IMR-90 (cell line): ENCODE data around the gene RPLP1. TPM values are rescaled to one million over a fixed set of nuclear protein-coding genes. Genes with fewer than 3 reads are reported as not detected.

Source experiments
- ATAC-seq: fragments of 200-7000 bp; cut with Tn5 transposase; 2 replicates; pipeline ENCODE4 v1.9.1; 2020; ENCODE audit warnings: low read depth, mild to moderate bottlenecking, moderate library complexity
- BruUV-seq: library from RNA; stranded (reverse); fragments of 400-500 nt; replicated peaks from 2 replicates; lab custom pipeline; 2021; lab: Mats Ljungman, UMichigan
- CTCF ChIA-PET: fragments of 300-600 bp; formaldehyde crosslinking; extraction: SDS; loops from one replicate; lab custom pipeline; 2021; ENCODE audit warnings: antibody characterized with exemption; lab: Yijun Ruan, JAX
- POLR2A ChIA-PET: fragments of 300-600 bp; sonication (Branson Sonifier 250); formaldehyde crosslinking; loops from one replicate; lab custom pipeline; 2022; ENCODE audit warnings: antibody characterized with exemption; ENCODE audit not compliant: unreplicated experiment; lab: Charles Lee
- DNase-seq: peaks from one replicate; pipeline ENCODE4 v3.0.0; 2013
- H2AFZ ChIP-seq: replicated peaks from 2 replicates; pipeline ENCODE3; 2013; ENCODE audit warnings: low read length, mild to moderate bottlenecking; ENCODE audit not compliant: poor library complexity
- H2AK5ac ChIP-seq: 2 replicates; pipeline ENCODE4 v1.6.1; 2013; ENCODE audit warnings: low read depth, low read length, inconsistent platforms
- H2AK9ac ChIP-seq: replicated peaks from 2 replicates; pipeline ENCODE3; 2013; ENCODE audit warnings: mild to moderate bottlenecking, low read depth, low read length, moderate library complexity; ENCODE audit not compliant: poor library complexity
- H2BK120ac ChIP-seq: 2 replicates; pipeline ENCODE4 v1.6.1; 2013; ENCODE audit warnings: low read depth, low read length, inconsistent platforms
- H2BK15ac ChIP-seq: 3 replicates; pipeline ENCODE4 v1.6.1; 2013; ENCODE audit warnings: low read depth, low read length, inconsistent platforms
- H2BK20ac ChIP-seq: 2 replicates; pipeline ENCODE4 v1.6.1; 2013; ENCODE audit warnings: low read depth, mild to moderate bottlenecking, inconsistent platforms, low read length, moderate library complexity
- H2BK5ac ChIP-seq: 2 replicates; pipeline ENCODE4 v1.6.1; 2013; ENCODE audit warnings: mild to moderate bottlenecking, low read depth, low read length, inconsistent platforms; ENCODE audit not compliant: poor library complexity, severe bottlenecking
- H3K14ac ChIP-seq: replicated peaks from 2 replicates; pipeline ENCODE4 v1.6.1; 2013; ENCODE audit warnings: low read depth, low read length, inconsistent platforms
- H3K18ac ChIP-seq: 2 replicates; pipeline ENCODE4 v1.6.1; 2013; ENCODE audit warnings: low read depth, low read length, control low read depth
- H3K23ac ChIP-seq: 2 replicates; pipeline ENCODE4 v1.6.1; 2013; ENCODE audit warnings: low read depth, low read length, inconsistent platforms
- H3K27ac ChIP-seq: 2 replicates; pipeline ENCODE4 v1.5.1; 2013; ENCODE audit warnings: mild to moderate bottlenecking, control low read depth, low read length; ENCODE audit not compliant: insufficient read depth
- H3K27me3 ChIP-seq: 2 replicates; pipeline ENCODE4 v1.6.1; 2013; ENCODE audit warnings: low read length; ENCODE audit not compliant: control insufficient read depth, insufficient read depth
- H3K36me3 ChIP-seq: 2 replicates; pipeline ENCODE4 v1.6.1; 2013; ENCODE audit warnings: low read length, mixed read lengths; ENCODE audit not compliant: control insufficient read depth, insufficient read depth
- H3K4ac ChIP-seq: 2 replicates; pipeline ENCODE4 v1.6.1; 2013; ENCODE audit warnings: low read depth, low read length, inconsistent platforms
- H3K4me1 ChIP-seq: 2 replicates; pipeline ENCODE4 v1.6.1; 2013; ENCODE audit warnings: low read length, mixed read lengths; ENCODE audit not compliant: control insufficient read depth, insufficient read depth
- H3K4me2 ChIP-seq: 2 replicates; pipeline ENCODE4 v1.6.1; 2013; ENCODE audit warnings: low read depth, mild to moderate bottlenecking, control low read depth, low read length, moderate library complexity
- H3K4me3 ChIP-seq: 2 replicates; pipeline ENCODE4 v1.5.1; 2013; ENCODE audit warnings: low read depth, mild to moderate bottlenecking, control low read depth, low read length, moderate library complexity; ENCODE audit not compliant: insufficient read depth
- H3K56ac ChIP-seq: 2 replicates; pipeline ENCODE4 v1.6.1; 2013; ENCODE audit warnings: low read length, inconsistent platforms; ENCODE audit not compliant: insufficient read depth; ENCODE audit errors: extremely low read depth
- H3K79me1 ChIP-seq, 2 experiments: 2 replicates each; pipeline ENCODE4 v1.6.1; 2013; ENCODE audit warnings: low read length in 2 of 2, inconsistent platforms in 1 of 2, low read depth in 1 of 2
- H3K9ac ChIP-seq: 2 replicates; pipeline ENCODE4 v1.6.1; 2013; ENCODE audit warnings: low read depth, low read length, control low read depth
- H3K9me1 ChIP-seq: 2 replicates; pipeline ENCODE4 v1.6.1; 2013; ENCODE audit warnings: low read length, inconsistent platforms; ENCODE audit not compliant: insufficient read depth
- H3K9me3 ChIP-seq: 2 replicates; pipeline ENCODE4 v1.6.1; 2013; ENCODE audit warnings: low read length; ENCODE audit not compliant: control insufficient read depth, insufficient read depth
- H4K20me1 ChIP-seq: 2 replicates; pipeline ENCODE4 v1.6.1; 2013; ENCODE audit warnings: low read length, inconsistent platforms; ENCODE audit not compliant: insufficient read depth
- H4K5ac ChIP-seq: 2 replicates; pipeline ENCODE4 v1.6.1; 2013; ENCODE audit warnings: mild to moderate bottlenecking, low read depth, low read length, control low read depth
- H4K8ac ChIP-seq, 2 experiments: 2 replicates each; pipeline ENCODE4 v1.6.1; 2013; ENCODE audit warnings: low read depth in 2 of 2, low read length in 2 of 2, control low read depth in 1 of 2, inconsistent platforms in 1 of 2
- H4K91ac ChIP-seq: 2 replicates; pipeline ENCODE4 v1.6.1; 2013; ENCODE audit warnings: low read depth, low read length, inconsistent platforms; ENCODE audit not compliant: insufficient read depth
- BHLHE40 ChIP-seq: fragments of 150-350 bp; IDR thresholded peaks from 2 replicates; pipeline ENCODE4 v1.6.1; 2016; ENCODE audit warnings: mild to moderate bottlenecking, low read depth, low read length
- CEBPB ChIP-seq: IDR thresholded peaks from 2 replicates; pipeline ENCODE4 v1.6.1; 2012; ENCODE audit warnings: low read depth, low read length, improper control_type of control experiment
- CHD1 ChIP-seq: IDR thresholded peaks from 2 replicates; pipeline ENCODE4 v1.6.1; 2012; ENCODE audit warnings: low read depth, low read length, improper control_type of control experiment
- CTCF ChIP-seq: conservative IDR thresholded peaks from 2 replicates; pipeline ENCODE4 v1.5.1; 2012; ENCODE audit warnings: mild to moderate bottlenecking, low read depth, low read length, improper control_type of control experiment
- ELK1 ChIP-seq: fragments of 150-350 bp; IDR thresholded peaks from 2 replicates; pipeline ENCODE4 v1.6.1; 2016; ENCODE audit warnings: low read depth, mild to moderate bottlenecking, low read length, moderate library complexity, borderline replicate concordance
- FOS ChIP-seq: fragments of 150-350 bp; IDR thresholded peaks from 2 replicates; pipeline ENCODE4 v1.6.1; 2016; ENCODE audit warnings: low read depth, low read length
- MAFK ChIP-seq: IDR thresholded peaks from 2 replicates; pipeline ENCODE4 v1.6.1; 2012; ENCODE audit warnings: low read depth, low read length, improper control_type of control experiment
- MAZ ChIP-seq: IDR thresholded peaks from 2 replicates; pipeline ENCODE4 v1.6.1; 2012; ENCODE audit warnings: low read depth, mild to moderate bottlenecking, low read length, improper control_type of control experiment, moderate library complexity, borderline replicate concordance
- MXI1 ChIP-seq: IDR thresholded peaks from 2 replicates; pipeline ENCODE4 v1.6.1; 2012; ENCODE audit warnings: low read depth, mild to moderate bottlenecking, low read length, moderate library complexity, borderline replicate concordance
- NFE2L2 ChIP-seq: fragments of 150-350 bp; IDR thresholded peaks from 2 replicates; pipeline ENCODE4 v1.6.1; 2016; ENCODE audit warnings: low read depth, mild to moderate bottlenecking, low read length
- POLR2A ChIP-seq: IDR thresholded peaks from 2 replicates; pipeline ENCODE4 v1.6.1; 2012; ENCODE audit warnings: mild to moderate bottlenecking, low read depth, low read length
- RAD21 ChIP-seq: IDR thresholded peaks from 2 replicates; pipeline ENCODE4 v1.6.1; 2012; ENCODE audit warnings: low read length, improper control_type of control experiment
- RFX5 ChIP-seq: IDR thresholded peaks from 2 replicates; pipeline ENCODE4 v1.8.0; 2012; ENCODE audit warnings: low read depth, mild to moderate bottlenecking, low read length, moderate library complexity
- SMC3 ChIP-seq: fragments of 150-350 bp; IDR thresholded peaks from 2 replicates; pipeline ENCODE4 v1.6.1; 2016; ENCODE audit warnings: low read depth, mild to moderate bottlenecking, antibody characterized with exemption, low read length, moderate library complexity
- USF2 ChIP-seq: fragments of 150-350 bp; IDR thresholded peaks from 2 replicates; pipeline ENCODE4 v1.6.1; 2017; ENCODE audit warnings: mild to moderate bottlenecking, antibody characterized with exemption, low read length, low read depth
- WGBS, 2 experiments: methylation state at CpG; one replicate each; pipeline versions ENCODE4 v1.1.5 to v1.1.7; 2013; ENCODE audit warnings: missing lambda C conversion rate in 2 of 2; ENCODE audit not compliant: insufficient read length in 1 of 2; ENCODE audit errors: extremely low coverage in 2 of 2; 5-methylcytosine and 5-hydroxymethylcytosine counted together
- dilution Hi-C: fragments of 300-500 bp; cut with HindIII; formaldehyde crosslinking; loops from one replicate; pipeline ENCODE4 v1.14.3; 2018; ENCODE audit warnings: low sequenced_read_pairs; ENCODE audit not compliant: unreplicated experiment
- in situ Hi-C: fragments of 300-500 bp; cut with MboI; formaldehyde crosslinking; loops from 3 replicates; pipeline ENCODE4 v1.14.3; 2019; ENCODE audit warnings: low sequenced_read_pairs, inconsistent platforms, mixed read lengths
- intact Hi-C: fragments of 100-400 bp; cut with micrococcal nuclease; formaldehyde crosslinking; loops from 2 replicates; pipeline ENCODE4 v1.10.0; 2022
- polyA plus RNA-seq, 3 experiments: library from polyadenylated mRNA; depleted of rRNA; stranded (reverse); fragments of >200 nt; gene quantifications; 2 replicates each; pipeline ENCODE4 v1.2.3, GENCODE V29; 2012; ENCODE audit warnings: low replicate concordance in 1 of 3
- total RNA-seq: library from RNA; depleted of rRNA; stranded (reverse); fragments of >200 nt; gene quantifications from 2 replicates; pipeline ENCODE4 v1.2.3, GENCODE V29; 2012

Gene RPLP1
- total and polyA plus RNA-seq, 2 of the 4 experiments (the other 2 are of a cell fraction) = 97.0 to 1,440 TPM

- dilution Hi-C loops = no loop called here
- no peak overlapping the region for H2AK5ac ChIP-seq
- in situ Hi-C loops = no loop called here
- H3K9me1 ChIP-seq = no peaks in the 10 kb centered on the region
- intact Hi-C loops = no loop called here
- no peak overlapping the region for H4K8ac ChIP-seq
- no peak overlapping the region for H3K4me3 ChIP-seq
- no peaks in the 10 kb centered on the region for H3K79me1 ChIP-seq
- peaks cover 46% of the 10 kb centered on the region for H3K27me3 ChIP-seq
- H4K91ac ChIP-seq = no peak overlapping the region
- no peaks in the 10 kb centered on the region for H4K20me1 ChIP-seq
- no peak for ATAC-seq
- H3K36me3 ChIP-seq = no peaks in the 10 kb centered on the region
- WGBS, 2 experiments = no CpG with 5 or more reads among the region's 1 CpG
- peak overlapping the region; percentile 58 for H2AFZ ChIP-seq
- no peak overlapping the region for H3K23ac ChIP-seq
- no peak overlapping the region for H3K14ac ChIP-seq
- H2AK9ac ChIP-seq = no peak overlapping the region
- no peak overlapping the region for H3K18ac ChIP-seq
- TF ChIP-seq CEBPB (no peak), CTCF (no peak), RFX5 (no peak), MAFK (no peak), FOS (no peak), MAZ (no peak), CHD1 (no peak), SMC3 (no peak), USF2 (no peak), ELK1 (no peak), MXI1 (no peak), POLR2A (no peak), NFE2L2 (no peak), BHLHE40 (no peak), RAD21 (no peak)
- H3K4me1 ChIP-seq = no peaks in the 10 kb centered on the region
- H3K9me3 ChIP-seq = no peaks in the 10 kb centered on the region
- no peak overlapping the region for H2BK120ac ChIP-seq
- no peak for DNase-seq
- H3K9ac ChIP-seq = no peak overlapping the region
- BruUV-seq = no TSS peak
- ChIA-PET POLR2A (no interaction called here), CTCF (no interaction called here)
- H3K56ac ChIP-seq = no peak overlapping the region
- H3K4me2 ChIP-seq = no peak overlapping the region
- no peak overlapping the region for H4K5ac ChIP-seq
- H2BK20ac ChIP-seq = no peak overlapping the region
- no peak overlapping the region for H2BK5ac ChIP-seq
- H3K27ac ChIP-seq = no peak overlapping the region
- H3K4ac ChIP-seq = no peak overlapping the region
- no peak overlapping the region for H2BK15ac ChIP-seq
Measured at GRCh38 chr15:69497667-69498066, 45.0 kb downstream of the RPLP1 start.
